ENCODE data around the gene SLC38A10. TPM values are rescaled to one million over a fixed set of nuclear protein-coding genes. Genes with fewer than 3 reads are reported as not detected.

Gene SLC38A10
- total and polyA plus RNA-seq, 2 experiments from 2014 or later: 94.4 to 131 TPM

DNA sequence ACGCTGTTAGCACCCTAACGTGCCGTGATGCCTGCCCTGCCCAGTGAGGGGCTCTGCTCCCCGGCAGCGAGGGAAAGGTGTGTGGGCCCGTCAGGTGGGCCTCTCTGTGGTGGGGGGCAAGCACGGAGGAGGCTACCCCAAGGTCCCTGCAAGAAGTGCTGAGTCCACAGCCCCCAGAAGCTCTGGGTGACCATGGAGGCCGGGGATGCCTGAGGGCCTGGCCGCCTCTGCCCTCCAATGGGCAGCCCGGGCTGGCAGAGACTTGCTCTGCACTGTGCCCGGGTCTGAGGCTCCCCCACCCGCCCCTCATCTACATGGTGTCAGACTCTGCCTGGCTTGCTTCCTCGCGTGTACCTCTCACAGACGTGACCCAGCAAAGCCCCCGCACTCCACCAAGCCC is 12.2 kb downstream of the SLC38A10 start:
- peaks cover 7% of the 10 kb centered on the region for H3K36me3 ChIP-seq
- TF ChIP-seq, protein P1, sequence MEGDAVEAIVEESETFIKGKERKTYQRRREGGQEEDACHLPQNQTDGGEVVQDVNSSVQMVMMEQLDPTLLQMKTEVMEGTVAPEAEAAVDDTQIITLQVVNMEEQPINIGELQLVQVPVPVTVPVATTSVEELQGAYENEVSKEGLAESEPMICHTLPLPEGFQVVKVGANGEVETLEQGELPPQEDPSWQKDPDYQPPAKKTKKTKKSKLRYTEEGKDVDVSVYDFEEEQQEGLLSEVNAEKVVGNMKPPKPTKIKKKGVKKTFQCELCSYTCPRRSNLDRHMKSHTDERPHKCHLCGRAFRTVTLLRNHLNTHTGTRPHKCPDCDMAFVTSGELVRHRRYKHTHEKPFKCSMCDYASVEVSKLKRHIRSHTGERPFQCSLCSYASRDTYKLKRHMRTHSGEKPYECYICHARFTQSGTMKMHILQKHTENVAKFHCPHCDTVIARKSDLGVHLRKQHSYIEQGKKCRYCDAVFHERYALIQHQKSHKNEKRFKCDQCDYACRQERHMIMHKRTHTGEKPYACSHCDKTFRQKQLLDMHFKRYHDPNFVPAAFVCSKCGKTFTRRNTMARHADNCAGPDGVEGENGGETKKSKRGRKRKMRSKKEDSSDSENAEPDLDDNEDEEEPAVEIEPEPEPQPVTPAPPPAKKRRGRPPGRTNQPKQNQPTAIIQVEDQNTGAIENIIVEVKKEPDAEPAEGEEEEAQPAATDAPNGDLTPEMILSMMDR (IDR thresholded peaks at IDR 0.05; ENCODE audit: low read depth, low read length): no peak
- DNase-seq (ENCODE audit: low read depth in 1 of 2, low spot score in 1 of 2): no peak

DNA sequence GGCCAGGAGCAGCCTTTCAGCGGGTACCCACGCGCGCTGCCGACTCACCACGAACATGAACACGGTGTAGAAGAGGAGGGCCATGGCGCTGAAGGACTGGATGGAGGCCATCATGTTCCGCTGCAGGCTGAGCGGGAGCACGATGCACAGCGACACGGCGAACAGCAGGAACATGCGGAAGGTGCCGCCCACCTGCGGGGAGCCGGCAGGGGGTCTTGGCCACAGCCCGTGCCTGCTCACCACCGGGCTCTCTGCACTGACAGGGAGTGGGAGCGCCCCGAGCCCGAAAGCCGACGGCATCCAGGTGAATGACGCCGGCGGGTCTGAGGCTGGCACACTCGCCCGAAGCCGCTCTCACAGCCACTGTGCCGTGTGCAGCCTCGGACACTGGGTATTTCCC is 13.0 kb downstream of the SLC38A10 start:
- Histone ChIP-seq H3K36me3 (peaks cover 7% of the 10 kb centered on the region), H3K27me3 (no peaks in the 10 kb centered on the region), H3K4me3 (no peak overlapping the region), H3K27ac (no peak overlapping the region), H3K9me3 (ENCODE audit: low read depth) (no peaks in the 10 kb centered on the region), H3K4me1 (ENCODE audit: low read depth) (peaks cover 9% of the 10 kb centered on the region)
- DNase-seq (ENCODE audit: low read depth in 1 of 2, low spot score in 1 of 2): no peak
- TF ChIP-seq, protein P1 (IDR thresholded peaks at IDR 0.05; ENCODE audit: low read depth, low read length): no peak

More for the DNA sequence above, 12.2 kb downstream of the SLC38A10 start:
- no peaks in the 10 kb centered on the region for H3K9me3 ChIP-seq (ENCODE audit: low read depth)
- no peaks in the 10 kb centered on the region for H3K27me3 ChIP-seq
- H3K4me1 ChIP-seq (ENCODE audit: low read depth): peaks cover 9% of the 10 kb centered on the region
- no peak overlapping the region for H3K4me3 ChIP-seq
- H3K27ac ChIP-seq: no peak overlapping the region

DNA sequence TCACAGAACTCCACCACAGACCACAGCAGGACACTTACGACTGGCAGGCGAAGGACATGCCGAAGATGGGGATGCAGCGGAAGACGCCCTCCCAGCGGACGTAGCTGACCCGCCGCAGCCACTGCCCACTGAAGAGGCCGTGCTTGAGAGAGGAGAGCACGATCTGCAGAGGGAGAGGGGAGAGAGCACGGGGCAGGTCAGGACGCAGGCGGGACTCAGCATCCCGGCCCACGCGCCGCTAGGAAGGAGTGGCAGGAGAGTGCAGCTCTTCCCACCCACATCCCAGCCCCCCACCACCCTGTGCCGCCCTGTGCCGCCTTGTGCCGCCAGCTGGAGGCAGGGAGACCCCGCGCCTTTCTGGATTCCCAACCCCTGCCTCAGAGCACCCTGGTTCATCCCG is 14.5 kb downstream of the SLC38A10 start:
- DNase-seq (ENCODE audit: low read depth in 1 of 2, low spot score in 1 of 2): no peak
- Histone ChIP-seq H3K27me3 (no peaks in the 10 kb centered on the region), H3K36me3 (peaks cover 11% of the 10 kb centered on the region), H3K9me3 (ENCODE audit: low read depth) (no peaks in the 10 kb centered on the region), H3K27ac (no peak overlapping the region), H3K4me3 (no peak overlapping the region), H3K4me1 (ENCODE audit: low read depth) (peaks cover 9% of the 10 kb centered on the region)
- TF ChIP-seq, protein P1 (IDR thresholded peaks at IDR 0.05; ENCODE audit: low read depth, low read length): no peak

DNA sequence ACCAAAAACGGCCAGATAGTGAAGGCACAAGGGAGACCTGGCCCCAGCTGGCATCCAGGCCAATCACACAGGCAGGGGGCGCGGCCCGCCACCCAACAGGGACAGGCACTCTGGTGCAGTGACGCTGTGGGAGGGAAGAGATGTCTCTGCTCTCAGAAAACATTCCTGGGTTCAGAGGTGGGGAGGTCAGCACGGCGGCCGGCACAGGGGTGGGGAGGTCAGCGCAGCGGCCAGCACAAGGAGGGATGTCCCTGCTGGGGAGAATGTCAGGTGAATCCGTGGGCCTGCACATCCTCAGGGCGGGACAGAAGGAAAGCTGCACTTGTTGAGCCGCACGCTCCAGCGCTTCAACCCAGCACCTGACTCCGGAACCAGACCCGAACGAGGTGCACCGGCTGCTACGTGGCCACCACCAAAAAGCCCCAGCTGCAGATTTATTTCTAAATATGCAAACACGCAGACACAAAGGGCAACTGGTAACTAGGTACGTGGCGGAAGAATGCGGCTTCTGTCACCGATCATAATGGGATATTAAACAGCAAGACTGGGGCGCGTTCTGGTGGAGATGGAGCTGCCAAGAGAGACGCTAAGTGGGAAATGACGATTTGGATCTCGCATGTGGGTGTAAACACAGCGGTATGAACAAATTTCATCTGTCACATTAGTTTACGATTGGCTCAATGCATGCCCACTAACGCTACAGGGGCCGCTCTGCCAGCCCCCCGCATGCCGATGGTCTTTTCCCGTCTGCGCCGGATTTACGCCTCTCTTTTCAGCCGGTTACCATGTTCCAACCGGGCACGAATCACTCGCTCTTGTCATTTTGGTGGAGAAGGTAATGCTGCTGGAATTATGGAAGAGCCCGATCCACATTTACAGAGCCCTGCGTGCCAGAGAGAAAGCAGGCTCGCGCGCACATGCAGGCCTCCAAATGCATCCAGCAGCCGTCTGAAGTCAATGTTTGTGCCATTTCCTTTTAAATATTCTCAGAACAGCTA is 15.5 kb downstream of the SLC38A10 start:
- H3K9me3 ChIP-seq (ENCODE audit: low read depth): no peaks in the 10 kb centered on the region
- H3K36me3 ChIP-seq: peaks cover 15% of the 10 kb centered on the region
- no peak overlapping the region for H3K27ac ChIP-seq
- peaks cover under 1% of the 10 kb centered on the region for H3K4me1 ChIP-seq (ENCODE audit: low read depth)
- DNase-seq (ENCODE audit: low read depth in 1 of 2, low spot score in 1 of 2): no peak
- no peak overlapping the region for H3K4me3 ChIP-seq
- TF ChIP-seq, protein P1 (IDR thresholded peaks at IDR 0.05; ENCODE audit: low read depth, low read length): no peak
- H3K27me3 ChIP-seq: no peaks in the 10 kb centered on the region

DNA sequence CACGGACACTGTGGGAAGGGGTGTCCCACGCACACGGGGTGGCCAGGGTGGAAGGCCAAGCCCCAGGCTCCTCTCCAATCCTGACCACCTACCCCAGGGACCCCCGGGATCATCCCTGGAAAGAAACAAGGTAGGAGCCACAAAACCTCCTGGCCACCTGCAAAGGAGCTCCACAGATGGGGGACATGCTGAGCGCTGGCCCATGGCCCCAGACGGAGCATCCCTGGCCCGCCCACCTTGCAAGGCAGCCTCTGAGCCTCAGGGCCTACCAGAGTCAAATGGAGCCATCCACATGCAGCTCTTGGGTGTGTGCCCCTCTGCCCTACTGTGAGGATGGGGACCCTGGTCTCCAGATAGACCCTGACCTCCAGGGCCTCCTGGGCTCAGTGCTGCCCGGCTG is 16.3 kb downstream of the SLC38A10 start:
- H3K4me1 ChIP-seq (ENCODE audit: low read depth): no peaks in the 10 kb centered on the region
- no peak overlapping the region for H3K4me3 ChIP-seq
- H3K36me3 ChIP-seq: peaks cover 15% of the 10 kb centered on the region
- DNase-seq (ENCODE audit: low read depth in 1 of 2, low spot score in 1 of 2): no peak
- no peaks in the 10 kb centered on the region for H3K27me3 ChIP-seq
- TF ChIP-seq, protein P1 (IDR thresholded peaks at IDR 0.05; ENCODE audit: low read depth, low read length): no peak
- no peak overlapping the region for H3K27ac ChIP-seq
- no peaks in the 10 kb centered on the region for H3K9me3 ChIP-seq (ENCODE audit: low read depth)
